Stimulated activated CD8-positive, alpha-beta memory T cell treated with anti-CD3 and anti-CD28 coated beads, Interleukin-4, amount 100 ng/mL, for 1 hour (primary cell): ENCODE measurements around the gene SMNDC1.
"Not testable (repeated sequence)": the region's sequence is repeated elsewhere in the genome, so short reads cannot be mapped to it uniquely, and the experiment has no call there.

Experiments used
- DNase-seq, 2 donors: peaks; one replicate each; pipeline ENCODE4 v3.0.0-alpha.2; 2020; ENCODE audit warnings: low read depth in 2 of 2, low spot score in 1 of 2

SMNDC1 gene

GRCh38 chr10:110304780-110305421 lies at the start of gene SMNDC1:
Gene SMNDC1 (minus strand): TSS chr10:110304920. CDS start chr10:110303587, 1,333 bp downstream.
- DNase-seq, result peak; percentile 93 to 94

GRCh38 chr10:110354322-110354766 lies 49.6 kb upstream of the SMNDC1 start:
- peak; percentile 29 to 63 for DNase-seq

GRCh38 chr10:110353244-110354119 lies 48.8 kb upstream of the SMNDC1 start:
- no peak for DNase-seq

- DNase-seq, result no peak
Measured at GRCh38 chr10:110352930-110353243, 48.2 kb upstream of the SMNDC1 start.

GRCh38 chr10:110350812-110351211 lies 46.1 kb upstream of the SMNDC1 start:
- no peak for DNase-seq

GRCh38 chr10:110349831-110350230 lies 45.1 kb upstream of the SMNDC1 start:
- no peak for DNase-seq

- no peak for DNase-seq
Measured at GRCh38 chr10:110349386-110349785, 44.7 kb upstream of the SMNDC1 start.

- DNase-seq, result no peak
Measured at GRCh38 chr10:110348336-110348735, 43.6 kb upstream of the SMNDC1 start.

- DNase-seq, result no peak
Measured at GRCh38 chr10:110346914-110347313, 42.2 kb upstream of the SMNDC1 start.

- no peak for DNase-seq
Measured at GRCh38 chr10:110345286-110345685, 40.6 kb upstream of the SMNDC1 start.

- no peak for DNase-seq
Measured at GRCh38 chr10:110344622-110345021, 39.9 kb upstream of the SMNDC1 start.

- no peak for DNase-seq
Measured at GRCh38 chr10:110343947-110344346, 39.2 kb upstream of the SMNDC1 start.

GRCh38 chr10:110340816-110341215 lies 36.1 kb upstream of the SMNDC1 start:
- DNase-seq, result no peak

- DNase-seq, result no peak
Measured at GRCh38 chr10:110340122-110340521, 35.4 kb upstream of the SMNDC1 start.

GRCh38 chr10:110337906-110338305 lies 33.2 kb upstream of the SMNDC1 start:
- no peak for DNase-seq

GRCh38 chr10:110337401-110337800 lies 32.7 kb upstream of the SMNDC1 start:
- no peak for DNase-seq

GRCh38 chr10:110336111-110336721 lies 31.5 kb upstream of the SMNDC1 start:
- no peak for DNase-seq

- no peak for DNase-seq
Measured at GRCh38 chr10:110335314-110336064, 30.8 kb upstream of the SMNDC1 start.

GRCh38 chr10:110334061-110334656 lies 29.4 kb upstream of the SMNDC1 start:
- no peak for DNase-seq

GRCh38 chr10:110331226-110331795 lies 26.6 kb upstream of the SMNDC1 start:
- not testable (repeated sequence) for DNase-seq

- DNase-seq, result no peak
Measured at GRCh38 chr10:110330675-110331074, 26.0 kb upstream of the SMNDC1 start.
